CD4-positive, alpha-beta T cell treated with Interleukin-4 for 1 hour (primary cell): Measurements from ENCODE around the gene FAAP20.

Experiments
- DNase-seq, 2 donors: peaks; one replicate each; pipeline ENCODE4 v3.0.0-alpha.2; 2020 to 2022

Gene FAAP20

GRCh38 chr1:2210084-2210653 is 15.6 kb upstream of the FAAP20 start:
- DNase-seq: no peak

- no peak for DNase-seq
Measured at GRCh38 chr1:2209400-2210083, 15.0 kb upstream of the FAAP20 start.

GRCh38 chr1:2208309-2209239 is 14.0 kb upstream of the FAAP20 start:
- DNase-seq: no peak

GRCh38 chr1:2206813-2207487 is 12.4 kb upstream of the FAAP20 start:
- DNase-seq: no peak

- peak; percentile 94 to 95 for DNase-seq
Measured at GRCh38 chr1:2205191-2205952, 10.8 kb upstream of the FAAP20 start.

GRCh38 chr1:2204415-2205190 is 10.0 kb upstream of the FAAP20 start:
- DNase-seq: no peak

GRCh38 chr1:2203671-2204414 is 9.3 kb upstream of the FAAP20 start:
- DNase-seq: no peak

GRCh38 chr1:2202843-2203601 is 8.4 kb upstream of the FAAP20 start:
- DNase-seq: no peak

- DNase-seq: no peak
Measured at GRCh38 chr1:2202008-2202575, 7.5 kb upstream of the FAAP20 start.

GRCh38 chr1:2201062-2201461 is 6.5 kb upstream of the FAAP20 start:
- DNase-seq: no peak

GRCh38 chr1:2200308-2200943 is 5.9 kb upstream of the FAAP20 start:
- no peak for DNase-seq

- DNase-seq: peak; percentile 91 to 92
Measured at GRCh38 chr1:2199042-2199810, 4.7 kb upstream of the FAAP20 start.

- no peak for DNase-seq
Measured at GRCh38 chr1:2198571-2198970, 4.0 kb upstream of the FAAP20 start.

- no peak for DNase-seq
Measured at GRCh38 chr1:2197707-2198165, 3.2 kb upstream of the FAAP20 start.

- no peak for DNase-seq
Measured at GRCh38 chr1:2196901-2197638, 2.5 kb upstream of the FAAP20 start.

- no peak for DNase-seq
Measured at GRCh38 chr1:2195785-2196184, 1.2 kb upstream of the FAAP20 start.

GRCh38 chr1:2194898-2195673 is 514 bp upstream of the FAAP20 start:
- peak; percentile 88 to 92 for DNase-seq
